HEK293 (cell line): ENCODE measurements around the gene MTTP.

Experiments
- CTCF ChIA-PET: fragments of 350-600 bp; formaldehyde crosslinking; extraction: SDS; loops from one replicate; lab custom pipeline; 2021; ENCODE audit warnings: antibody characterized with exemption; lab: Yijun Ruan, JAX
- POLR2A ChIA-PET: fragments of 300-600 bp; formaldehyde crosslinking; extraction: SDS; loops from one replicate; lab custom pipeline; 2020; ENCODE audit warnings: antibody characterized with exemption, inconsistent platforms; lab: Yijun Ruan, JAX
- H3K27ac ChIP-seq: fragments of 200-500 bp; sonication (Bioruptor generic); 2 replicates; pipeline ENCODE4 v1.5.1; 2014; ENCODE audit warnings: low read depth, low read length, control low read depth, inconsistent platforms; ENCODE audit errors: extremely low read depth
- H3K36me3 ChIP-seq, 2 experiments: fragments of 200-500 bp in 1 of 2; sonication (Bioruptor generic) in 1 of 2; 1 replicate in 1 of 2; 2 replicates in 1 of 2; pipeline ENCODE4 v1.5.1; 2014 to 2017; ENCODE audit warnings: inconsistent platforms in 2 of 2, low read length in 2 of 2; ENCODE audit not compliant: control insufficient read depth in 2 of 2, insufficient read depth in 1 of 2
- H3K4me1 ChIP-seq: fragments of 200-500 bp; sonication (Bioruptor generic); 2 replicates; pipeline ENCODE4 v1.5.1; 2014; ENCODE audit warnings: mild to moderate bottlenecking, low read length, inconsistent platforms; ENCODE audit not compliant: control insufficient read depth, insufficient read depth
- H3K4me3 ChIP-seq: 2 replicates; pipeline ENCODE4 v1.5.1; 2011; ENCODE audit warnings: low read depth, mild to moderate bottlenecking, control low read depth, low read length, moderate library complexity
- H3K9me3 ChIP-seq: fragments of 200-500 bp; sonication (Bioruptor generic); 2 replicates; pipeline ENCODE4 v1.5.1; 2014; ENCODE audit warnings: low read depth, low read length, inconsistent platforms; ENCODE audit not compliant: control insufficient read depth, insufficient read depth
- GFI1B ChIP-seq: fragments of 450-650 bp; formaldehyde crosslinking; IDR thresholded peaks from 2 replicates; pipeline ENCODE4 v1.5.1; 2016; ENCODE audit warnings: missing biosample characterization, missing genetic modification characterization
- GLI4 ChIP-seq: fragments of 450-650 bp; formaldehyde crosslinking; IDR thresholded peaks from 2 replicates; pipeline ENCODE4 v1.5.1; 2016; ENCODE audit warnings: missing biosample characterization, missing genetic modification characterization
- HOXC10 ChIP-seq: sonication (generic); formaldehyde crosslinking; IDR thresholded peaks from 2 replicates; pipeline ENCODE4 v1.8.1; 2023; ENCODE audit warnings: mild to moderate bottlenecking, missing genetic modification reagents
- KLF8 ChIP-seq: fragments of 450-650 bp; formaldehyde crosslinking; IDR thresholded peaks from 2 replicates; pipeline ENCODE4 v1.5.1; 2016; ENCODE audit warnings: missing biosample characterization, missing genetic modification characterization
- WT1 ChIP-seq: fragments of 450-650 bp; formaldehyde crosslinking; IDR thresholded peaks from 2 replicates; pipeline ENCODE4 v1.5.1; 2016; ENCODE audit warnings: missing biosample characterization, missing genetic modification characterization
- YY2 ChIP-seq: fragments of 450-650 bp; formaldehyde crosslinking; IDR thresholded peaks from 2 replicates; pipeline ENCODE4 v1.5.1; 2016; ENCODE audit warnings: missing biosample characterization, missing genetic modification characterization
- ZNF16 ChIP-seq: fragments of 450-650 bp; formaldehyde crosslinking; IDR thresholded peaks from 2 replicates; pipeline ENCODE4 v1.5.1; 2016; ENCODE audit warnings: low read depth, missing biosample characterization, missing genetic modification characterization
- ZNF214 ChIP-seq: fragments of 450-650 bp; formaldehyde crosslinking; IDR thresholded peaks from 2 replicates; pipeline ENCODE4 v1.5.1; 2017; ENCODE audit warnings: missing biosample characterization, mild to moderate bottlenecking, missing genetic modification characterization, borderline replicate concordance
- ZNF341 ChIP-seq: fragments of 450-650 bp; formaldehyde crosslinking; IDR thresholded peaks from 2 replicates; pipeline ENCODE4; 2016; ENCODE audit warnings: low read depth, missing biosample characterization, missing genetic modification characterization
- ZNF530 ChIP-seq: fragments of 450-650 bp; formaldehyde crosslinking; IDR thresholded peaks from 2 replicates; pipeline ENCODE4 v1.5.1; 2016; ENCODE audit warnings: low read depth, missing biosample characterization, missing genetic modification characterization
- ZNF544 ChIP-seq: fragments of 450-650 bp; formaldehyde crosslinking; IDR thresholded peaks from 2 replicates; pipeline ENCODE4 v1.5.0; 2017; ENCODE audit warnings: missing biosample characterization, missing genetic modification characterization
- ZNF585B ChIP-seq: fragments of 450-650 bp; formaldehyde crosslinking; IDR thresholded peaks from 2 replicates; pipeline ENCODE4 v1.5.1; 2016; ENCODE audit warnings: missing biosample characterization, missing genetic modification characterization
- ZNF600 ChIP-seq: fragments of 450-650 bp; formaldehyde crosslinking; IDR thresholded peaks from 2 replicates; pipeline ENCODE4 v1.5.1; 2016; ENCODE audit warnings: missing biosample characterization, missing genetic modification characterization
- ZNF654 ChIP-seq: fragments of 450-650 bp; formaldehyde crosslinking; IDR thresholded peaks from 2 replicates; pipeline ENCODE4 v1.5.1; 2016; ENCODE audit warnings: low read depth, missing biosample characterization, missing genetic modification characterization
- ZNF707 ChIP-seq: fragments of 450-650 bp; formaldehyde crosslinking; IDR thresholded peaks from 2 replicates; pipeline ENCODE4 v1.5.1; 2016; ENCODE audit warnings: missing biosample characterization, missing genetic modification characterization
- ZSCAN30 ChIP-seq: fragments of 450-650 bp; IDR thresholded peaks from 2 replicates; pipeline ENCODE4 v1.5.1; 2018; ENCODE audit warnings: missing biosample characterization, mild to moderate bottlenecking, missing genetic modification characterization, moderate library complexity
- TF ChIP-seq, protein P1 (sequence below): fragments of 450-650 bp; formaldehyde crosslinking; IDR thresholded peaks from 2 replicates; pipeline ENCODE4 v1.5.1; 2016; ENCODE audit warnings: missing biosample characterization, missing genetic modification characterization, borderline replicate concordance
- TF ChIP-seq, protein P2 (sequence below): fragments of 450-650 bp; formaldehyde crosslinking; IDR thresholded peaks from 2 replicates; pipeline ENCODE4 v1.5.1; 2017; ENCODE audit warnings: missing biosample characterization, missing genetic modification characterization
- TF ChIP-seq, protein P3 (sequence below): fragments of 450-650 bp; formaldehyde crosslinking; IDR thresholded peaks from 2 replicates; pipeline ENCODE4 v1.5.1; 2016; ENCODE audit warnings: missing biosample characterization, missing genetic modification characterization, low read depth
- TF ChIP-seq, protein P4 (sequence below): fragments of 450-650 bp; formaldehyde crosslinking; IDR thresholded peaks from 2 replicates; pipeline ENCODE4 v1.5.1; 2017; ENCODE audit warnings: missing biosample characterization, missing genetic modification characterization

The MTTP gene

DNA sequence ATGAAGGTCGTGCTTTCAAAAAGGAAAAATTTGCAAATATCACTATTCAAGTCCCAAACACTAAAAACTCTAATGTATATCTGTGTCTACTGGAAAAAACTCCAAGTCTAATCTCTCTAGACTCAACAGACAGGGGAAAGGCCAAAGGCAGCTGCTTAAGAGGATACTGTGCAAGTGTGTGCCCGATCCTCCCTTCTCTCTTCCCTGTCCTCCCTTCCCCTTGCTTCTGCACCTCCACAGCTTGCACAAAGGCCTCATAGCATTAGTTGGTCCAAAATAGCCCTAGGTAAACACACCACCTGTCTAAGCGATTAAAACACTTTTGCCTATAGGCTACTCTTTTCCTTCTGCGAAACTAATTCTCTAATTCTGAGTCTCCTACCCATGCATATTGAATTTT, 72.4 kb downstream of the MTTP start:
- Histone ChIP-seq H3K27ac (no peak overlapping the region), H3K9me3 (no peaks in the 10 kb centered on the region), H3K36me3 (no peaks in the 10 kb centered on the region), H3K4me1 (no peaks in the 10 kb centered on the region), H3K4me3 (no peak overlapping the region)
- TF ChIP-seq ZNF654 (tag by site-specific recombination) (no peak), GLI4 (tag by site-specific recombination) (no peak), YY2 (tag by site-specific recombination) (no peak), ZNF341 (tag by site-specific recombination) (no peak), ZNF214 (tag by site-specific recombination) (no peak)
- TF ChIP-seq, protein P1, sequence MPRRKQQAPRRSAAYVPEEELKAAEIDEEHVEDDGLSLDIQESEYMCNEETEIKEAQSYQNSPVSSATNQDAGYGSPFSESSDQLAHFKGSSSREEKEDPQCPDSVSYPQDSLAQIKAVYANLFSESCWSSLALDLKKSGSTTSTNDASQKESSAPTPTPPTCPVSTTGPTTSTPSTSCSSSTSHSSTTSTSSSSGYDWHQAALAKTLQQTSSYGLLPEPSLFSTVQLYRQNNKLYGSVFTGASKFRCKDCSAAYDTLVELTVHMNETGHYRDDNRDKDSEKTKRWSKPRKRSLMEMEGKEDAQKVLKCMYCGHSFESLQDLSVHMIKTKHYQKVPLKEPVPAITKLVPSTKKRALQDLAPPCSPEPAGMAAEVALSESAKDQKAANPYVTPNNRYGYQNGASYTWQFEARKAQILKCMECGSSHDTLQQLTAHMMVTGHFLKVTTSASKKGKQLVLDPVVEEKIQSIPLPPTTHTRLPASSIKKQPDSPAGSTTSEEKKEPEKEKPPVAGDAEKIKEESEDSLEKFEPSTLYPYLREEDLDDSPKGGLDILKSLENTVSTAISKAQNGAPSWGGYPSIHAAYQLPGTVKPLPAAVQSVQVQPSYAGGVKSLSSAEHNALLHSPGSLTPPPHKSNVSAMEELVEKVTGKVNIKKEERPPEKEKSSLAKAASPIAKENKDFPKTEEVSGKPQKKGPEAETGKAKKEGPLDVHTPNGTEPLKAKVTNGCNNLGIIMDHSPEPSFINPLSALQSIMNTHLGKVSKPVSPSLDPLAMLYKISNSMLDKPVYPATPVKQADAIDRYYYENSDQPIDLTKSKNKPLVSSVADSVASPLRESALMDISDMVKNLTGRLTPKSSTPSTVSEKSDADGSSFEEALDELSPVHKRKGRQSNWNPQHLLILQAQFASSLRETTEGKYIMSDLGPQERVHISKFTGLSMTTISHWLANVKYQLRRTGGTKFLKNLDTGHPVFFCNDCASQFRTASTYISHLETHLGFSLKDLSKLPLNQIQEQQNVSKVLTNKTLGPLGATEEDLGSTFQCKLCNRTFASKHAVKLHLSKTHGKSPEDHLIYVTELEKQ (tag by site-specific recombination) = no peak
- TF ChIP-seq, protein P2, sequence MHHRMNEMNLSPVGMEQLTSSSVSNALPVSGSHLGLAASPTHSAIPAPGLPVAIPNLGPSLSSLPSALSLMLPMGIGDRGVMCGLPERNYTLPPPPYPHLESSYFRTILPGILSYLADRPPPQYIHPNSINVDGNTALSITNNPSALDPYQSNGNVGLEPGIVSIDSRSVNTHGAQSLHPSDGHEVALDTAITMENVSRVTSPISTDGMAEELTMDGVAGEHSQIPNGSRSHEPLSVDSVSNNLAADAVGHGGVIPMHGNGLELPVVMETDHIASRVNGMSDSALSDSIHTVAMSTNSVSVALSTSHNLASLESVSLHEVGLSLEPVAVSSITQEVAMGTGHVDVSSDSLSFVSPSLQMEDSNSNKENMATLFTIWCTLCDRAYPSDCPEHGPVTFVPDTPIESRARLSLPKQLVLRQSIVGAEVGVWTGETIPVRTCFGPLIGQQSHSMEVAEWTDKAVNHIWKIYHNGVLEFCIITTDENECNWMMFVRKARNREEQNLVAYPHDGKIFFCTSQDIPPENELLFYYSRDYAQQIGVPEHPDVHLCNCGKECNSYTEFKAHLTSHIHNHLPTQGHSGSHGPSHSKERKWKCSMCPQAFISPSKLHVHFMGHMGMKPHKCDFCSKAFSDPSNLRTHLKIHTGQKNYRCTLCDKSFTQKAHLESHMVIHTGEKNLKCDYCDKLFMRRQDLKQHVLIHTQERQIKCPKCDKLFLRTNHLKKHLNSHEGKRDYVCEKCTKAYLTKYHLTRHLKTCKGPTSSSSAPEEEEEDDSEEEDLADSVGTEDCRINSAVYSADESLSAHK = no peak
- TF ChIP-seq, protein P3, sequence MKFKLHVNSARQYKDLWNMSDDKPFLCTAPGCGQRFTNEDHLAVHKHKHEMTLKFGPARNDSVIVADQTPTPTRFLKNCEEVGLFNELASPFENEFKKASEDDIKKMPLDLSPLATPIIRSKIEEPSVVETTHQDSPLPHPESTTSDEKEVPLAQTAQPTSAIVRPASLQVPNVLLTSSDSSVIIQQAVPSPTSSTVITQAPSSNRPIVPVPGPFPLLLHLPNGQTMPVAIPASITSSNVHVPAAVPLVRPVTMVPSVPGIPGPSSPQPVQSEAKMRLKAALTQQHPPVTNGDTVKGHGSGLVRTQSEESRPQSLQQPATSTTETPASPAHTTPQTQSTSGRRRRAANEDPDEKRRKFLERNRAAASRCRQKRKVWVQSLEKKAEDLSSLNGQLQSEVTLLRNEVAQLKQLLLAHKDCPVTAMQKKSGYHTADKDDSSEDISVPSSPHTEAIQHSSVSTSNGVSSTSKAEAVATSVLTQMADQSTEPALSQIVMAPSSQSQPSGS (tag by site-specific recombination) = no peak
- CTCF ChIA-PET = no interaction called here
- POLR2A ChIA-PET = no interaction called here

DNA sequence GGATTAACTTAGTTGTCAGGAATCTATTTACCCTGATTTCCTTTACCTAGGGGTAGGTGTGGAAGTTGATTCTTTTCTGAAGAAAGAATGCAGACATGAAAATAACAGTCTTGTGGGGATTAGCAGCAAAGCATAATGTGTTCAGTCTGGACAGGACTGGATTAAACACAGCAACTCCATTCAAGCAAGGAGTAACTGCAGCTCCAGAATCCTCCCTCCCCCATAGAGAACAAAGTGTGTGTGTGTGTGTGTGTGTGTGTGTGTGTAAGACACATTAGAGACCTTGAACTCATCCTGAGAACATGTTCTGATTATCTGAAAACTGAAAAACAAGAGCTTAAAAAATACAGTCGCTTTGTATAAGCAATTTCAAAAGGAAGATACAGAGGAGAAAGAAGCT, 73.7 kb downstream of the MTTP start:
- Histone ChIP-seq H3K36me3 (no peaks in the 10 kb centered on the region), H3K4me1 (no peaks in the 10 kb centered on the region), H3K9me3 (no peaks in the 10 kb centered on the region), H3K27ac (no peak overlapping the region), H3K4me3 (no peak overlapping the region)
- ChIA-PET POLR2A (no interaction called here), CTCF (interaction anchor here (0.6 kb wide), 1 partner anchor 1661 kb away, joined by 3 read pairs; no protein-coding TSS in a partner anchor)
- no peak for TF ChIP-seq WT1 (tag by site-specific recombination)
- TF ChIP-seq ZNF530 (tag by site-specific recombination) = no peak
- TF ChIP-seq ZNF707 (tag by site-specific recombination) = no peak

DNA sequence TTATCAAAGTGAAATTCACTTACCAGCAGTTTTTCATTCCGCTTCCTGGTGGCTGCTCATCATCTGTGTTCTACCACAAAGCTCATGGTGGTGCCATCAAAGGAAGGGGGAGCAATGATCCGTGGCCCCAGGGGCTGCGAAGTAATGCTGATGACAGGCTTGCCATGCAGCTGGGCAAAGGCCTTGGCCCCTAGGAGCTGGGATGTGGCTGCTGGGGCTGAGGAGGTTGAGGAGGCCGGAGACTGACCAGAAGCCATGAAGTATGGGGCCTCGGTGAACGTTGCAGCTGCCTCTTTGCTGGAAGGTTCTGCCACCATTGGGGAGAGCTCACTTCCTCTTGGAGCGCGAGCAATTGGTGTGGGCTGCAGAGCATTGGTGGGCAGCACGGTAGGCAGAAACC, 74.6 kb downstream of the MTTP start:
- POLR2A ChIA-PET = no interaction called here
- Histone ChIP-seq H3K36me3 (no peaks in the 10 kb centered on the region), H3K9me3 (no peaks in the 10 kb centered on the region), H3K27ac (no peak overlapping the region), H3K4me3 (no peak overlapping the region), H3K4me1 (no peaks in the 10 kb centered on the region)
- CTCF ChIA-PET = no interaction called here
- TF ChIP-seq ZNF544 (tag by site-specific recombination) = no peak
- no peak for TF ChIP-seq ZNF585B
- TF ChIP-seq, protein P4, sequence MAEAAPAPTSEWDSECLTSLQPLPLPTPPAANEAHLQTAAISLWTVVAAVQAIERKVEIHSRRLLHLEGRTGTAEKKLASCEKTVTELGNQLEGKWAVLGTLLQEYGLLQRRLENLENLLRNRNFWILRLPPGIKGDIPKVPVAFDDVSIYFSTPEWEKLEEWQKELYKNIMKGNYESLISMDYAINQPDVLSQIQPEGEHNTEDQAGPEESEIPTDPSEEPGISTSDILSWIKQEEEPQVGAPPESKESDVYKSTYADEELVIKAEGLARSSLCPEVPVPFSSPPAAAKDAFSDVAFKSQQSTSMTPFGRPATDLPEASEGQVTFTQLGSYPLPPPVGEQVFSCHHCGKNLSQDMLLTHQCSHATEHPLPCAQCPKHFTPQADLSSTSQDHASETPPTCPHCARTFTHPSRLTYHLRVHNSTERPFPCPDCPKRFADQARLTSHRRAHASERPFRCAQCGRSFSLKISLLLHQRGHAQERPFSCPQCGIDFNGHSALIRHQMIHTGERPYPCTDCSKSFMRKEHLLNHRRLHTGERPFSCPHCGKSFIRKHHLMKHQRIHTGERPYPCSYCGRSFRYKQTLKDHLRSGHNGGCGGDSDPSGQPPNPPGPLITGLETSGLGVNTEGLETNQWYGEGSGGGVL = no peak
- TF ChIP-seq ZNF600 = no peak
- TF ChIP-seq ZNF16 (tag by site-specific recombination) = no peak
- no peak for TF ChIP-seq KLF8 (tag by site-specific recombination)
- TF ChIP-seq GFI1B (tag by site-specific recombination) = no peak
- no peak for TF ChIP-seq HOXC10 (CRISPR knock-in tag)
- no peak for TF ChIP-seq ZSCAN30 (tag by site-specific recombination)
- TF ChIP-seq, protein P1 (tag by site-specific recombination) = no peak
- TF ChIP-seq, all 188 proteins: peak for 0
